Germinal center (tissue), 1 donor: ENCODE results near the gene MCRS1.
A peak's percentile ranks its signal among the peaks of the same experiment; 100 is the strongest.
"Not testable (repeated sequence)": the region's sequence is repeated elsewhere in the genome, so short reads cannot be mapped to it uniquely, and the experiment has no call there.

ENCODE experiments used
- DNase-seq: peaks from one replicate; pipeline ENCODE4 v3.0.0; 2012; ENCODE audit warnings: mixed read lengths, low spot score

MCRS1 gene

GRCh38 chr12:49567611-49568441 lies at the start of gene MCRS1:
TSS of gene MCRS1 (minus strand) at chr12:49568142. CDS start at chr12:49566731, 1,411 bp downstream.
- peak; percentile 97 for DNase-seq

- no peak for DNase-seq
Observed at GRCh38 chr12:49616533-49617219, 48.7 kb upstream of the MCRS1 start.

- DNase-seq, result no peak
Observed at GRCh38 chr12:49615725-49616124, 47.8 kb upstream of the MCRS1 start.

- no peak for DNase-seq
Observed at GRCh38 chr12:49612210-49612609, 44.3 kb upstream of the MCRS1 start.

- not testable (repeated sequence) for DNase-seq
Observed at GRCh38 chr12:49610785-49611184, 42.8 kb upstream of the MCRS1 start.

- DNase-seq, result no peak
Observed at GRCh38 chr12:49609875-49610154, 41.9 kb upstream of the MCRS1 start.

GRCh38 chr12:49609059-49609874 lies 41.3 kb upstream of the MCRS1 start:
- no peak for DNase-seq

GRCh38 chr12:49605539-49605938 lies 37.6 kb upstream of the MCRS1 start, which contains the start of gene FAM186B:
TSS of gene FAM186B (minus strand) at chr12:49605639. CDS start at chr12:49605477, 162 bp downstream.
- not testable (repeated sequence) for DNase-seq

GRCh38 chr12:49604856-49605255 lies 36.9 kb upstream of the MCRS1 start:
- no peak for DNase-seq

GRCh38 chr12:49603721-49604120 lies 35.8 kb upstream of the MCRS1 start:
- no peak for DNase-seq

GRCh38 chr12:49599961-49600360 lies 32.0 kb upstream of the MCRS1 start:
- no peak for DNase-seq

GRCh38 chr12:49598527-49598926 lies 30.6 kb upstream of the MCRS1 start:
- no peak for DNase-seq

GRCh38 chr12:49588721-49589516 lies 21.0 kb upstream of the MCRS1 start:
- DNase-seq, result no peak

GRCh38 chr12:49588281-49588680 lies 20.3 kb upstream of the MCRS1 start:
- DNase-seq, result no peak

- no peak for DNase-seq
Observed at GRCh38 chr12:49587174-49587908, 19.4 kb upstream of the MCRS1 start.

GRCh38 chr12:49585477-49586459 lies 17.8 kb upstream of the MCRS1 start:
- DNase-seq, result no peak

- DNase-seq, result no peak
Observed at GRCh38 chr12:49584591-49584990, 16.6 kb upstream of the MCRS1 start.

GRCh38 chr12:49583366-49584094 lies 15.6 kb upstream of the MCRS1 start:
- DNase-seq, result no peak

- no peak for DNase-seq
Observed at GRCh38 chr12:49582850-49583249, 14.9 kb upstream of the MCRS1 start.
